Fibroblast of mammary gland (primary cell): ENCODE measurements around the gene PUSL1.

Experiments used
- DNase-seq: peaks from one replicate; pipeline ENCODE4 v3.0.0-alpha.2; 2010; ENCODE audit warnings: low read depth
- H3K4me3 ChIP-seq: 2 replicates; pipeline ENCODE4 v1.5.1; 2011; ENCODE audit warnings: low read depth, mild to moderate bottlenecking, low read length, moderate library complexity; ENCODE audit not compliant: control insufficient read depth
- CTCF ChIP-seq: conservative IDR thresholded peaks from 2 replicates; pipeline ENCODE4 v1.5.1; 2011; ENCODE audit warnings: low read depth, low read length, inconsistent platforms; ENCODE audit not compliant: control insufficient read depth, insufficient read depth

Gene PUSL1

GRCh38 chr1:1290238-1290731, 18.1 kb upstream of the PUSL1 start:
- no peak for DNase-seq
- H3K4me3 ChIP-seq = no peak overlapping the region
- peak; percentile 50 for TF ChIP-seq CTCF

- DNase-seq = no peak
- H3K4me3 ChIP-seq = no peak overlapping the region
- no peak for TF ChIP-seq CTCF
Observed at GRCh38 chr1:1291023-1291528, 17.3 kb upstream of the PUSL1 start.

DNA sequence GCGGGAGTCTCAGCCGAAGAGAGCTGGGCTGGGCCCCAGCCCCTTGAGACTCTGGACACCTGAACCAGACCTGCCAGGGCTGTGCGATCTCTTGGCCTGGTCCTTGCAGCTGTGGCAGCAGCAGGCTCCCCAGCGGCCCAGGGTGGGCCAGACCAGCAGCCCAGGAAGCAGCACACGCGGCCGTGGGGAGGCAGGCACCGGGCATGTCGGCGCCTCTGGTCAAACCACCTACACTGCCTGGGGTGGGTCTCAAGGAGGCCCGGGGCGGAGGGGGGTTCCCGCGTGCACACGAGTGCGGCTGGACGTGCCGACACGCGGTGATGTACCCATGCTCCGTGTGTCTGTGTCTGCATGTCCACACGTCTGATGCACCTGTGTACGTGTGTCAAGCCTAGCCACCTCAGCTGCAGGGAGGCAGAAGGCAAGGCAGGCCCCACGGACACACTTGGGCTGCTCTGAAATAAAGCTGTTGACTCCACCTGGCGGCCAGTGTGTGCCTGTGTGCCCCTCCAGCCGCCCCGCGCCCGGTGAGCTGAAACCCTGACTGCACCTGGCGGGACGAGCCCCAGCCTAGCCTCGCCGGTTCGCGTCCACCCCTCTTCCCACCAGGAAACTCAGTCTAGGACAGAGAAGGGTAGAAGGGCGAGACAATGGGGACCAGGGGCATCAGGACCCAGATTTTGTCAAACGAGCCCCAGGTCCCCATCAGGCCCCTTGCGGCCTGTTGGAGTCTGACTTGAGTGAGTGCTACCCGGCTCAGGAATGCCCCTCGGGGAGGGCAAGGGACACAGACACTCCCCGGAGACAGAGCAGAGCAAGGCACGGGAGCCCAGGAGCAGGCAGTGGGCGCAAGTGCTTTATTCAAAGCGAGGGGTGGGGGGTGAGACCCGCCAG, 16.6 kb upstream of the PUSL1 start:
- DNase-seq = peak; percentile 53

DNA sequence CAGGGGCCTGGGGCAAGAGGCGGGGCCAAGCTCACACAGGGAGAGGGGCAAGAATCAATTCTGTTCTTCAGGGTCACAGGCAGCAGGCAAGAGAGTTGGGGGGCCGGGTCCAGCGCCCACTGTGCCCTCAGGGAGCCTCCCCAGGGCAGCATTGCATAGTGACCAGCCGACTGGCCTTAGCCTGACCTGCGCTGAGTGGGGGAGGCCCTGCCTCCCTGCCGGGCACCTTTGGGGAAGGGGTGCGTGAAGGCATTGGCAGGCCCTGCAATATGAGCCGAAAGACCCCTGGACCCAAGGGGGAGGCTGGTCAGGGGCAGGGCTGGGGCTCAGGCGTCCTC, 16.0 kb upstream of the PUSL1 start:
- DNase-seq = no peak
- no peak for TF ChIP-seq CTCF
- H3K4me3 ChIP-seq = no peak overlapping the region

More for the DNA sequence above, 16.6 kb upstream of the PUSL1 start:
- peak; percentile 43 for TF ChIP-seq CTCF
- H3K4me3 ChIP-seq = no peak overlapping the region

DNA sequence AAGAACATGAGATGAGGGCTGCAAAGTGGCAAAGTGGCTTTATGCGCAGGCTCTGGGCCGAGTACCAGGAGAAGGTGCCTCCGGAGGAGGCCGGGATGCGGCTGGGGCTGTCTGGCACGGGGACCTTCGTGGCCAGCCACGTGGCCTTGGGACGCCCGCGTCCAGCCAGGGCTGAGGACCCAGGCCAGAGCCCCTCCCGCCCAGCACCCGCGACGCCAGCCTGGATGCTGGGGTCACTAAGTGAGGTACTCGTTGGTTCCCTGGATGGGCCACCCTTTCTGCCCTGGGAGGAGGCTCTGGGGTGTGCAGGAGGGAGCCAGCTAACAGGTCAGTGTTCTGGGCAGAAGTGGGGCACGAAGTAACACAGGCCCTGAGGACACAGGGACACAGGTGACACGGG, 15.5 kb upstream of the PUSL1 start:
- no peak for TF ChIP-seq CTCF
- DNase-seq = no peak
- no peak overlapping the region for H3K4me3 ChIP-seq

GRCh38 chr1:1293263-1294249, 14.8 kb upstream of the PUSL1 start:
- TF ChIP-seq CTCF = no peak
- no peak overlapping the region for H3K4me3 ChIP-seq
- DNase-seq = no peak
